ENCODE results near the gene GHRL.

GHRL gene

DNA sequence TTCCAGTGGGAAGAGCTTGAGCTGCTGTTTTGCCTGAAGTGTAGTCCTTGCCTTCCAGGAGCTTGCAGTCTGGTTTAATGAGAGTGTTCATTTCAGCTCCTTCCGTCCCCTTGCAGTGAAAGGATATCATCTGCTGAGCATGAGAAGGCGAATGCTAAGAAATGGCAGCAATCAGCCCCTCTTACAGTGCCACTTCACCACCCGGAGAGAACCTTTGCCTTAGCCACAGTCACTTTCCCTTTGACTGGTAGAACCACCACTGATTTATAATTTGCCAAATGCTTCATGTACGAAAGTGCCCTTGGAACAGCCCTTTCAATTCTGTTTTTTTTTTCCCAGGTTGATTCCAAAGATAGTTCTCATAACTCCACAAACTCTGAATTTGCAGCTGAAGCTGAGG lies 32.9 kb downstream of the GHRL start:
- H3K4me3 Mint-ChIP-seq, result no peak overlapping the region
- H3K9me3 Mint-ChIP-seq, result no peaks in the 10 kb centered on the region
- H3K27me3 Mint-ChIP-seq, result no peaks in the 10 kb centered on the region
- peaks cover 67% of the 10 kb centered on the region for H3K4me1 Mint-ChIP-seq
- H3K27ac Mint-ChIP-seq, result peak overlapping the region; percentile 69
- peaks cover 71% of the 10 kb centered on the region for H3K36me3 Mint-ChIP-seq
- ATAC-seq, result no peak

DNA sequence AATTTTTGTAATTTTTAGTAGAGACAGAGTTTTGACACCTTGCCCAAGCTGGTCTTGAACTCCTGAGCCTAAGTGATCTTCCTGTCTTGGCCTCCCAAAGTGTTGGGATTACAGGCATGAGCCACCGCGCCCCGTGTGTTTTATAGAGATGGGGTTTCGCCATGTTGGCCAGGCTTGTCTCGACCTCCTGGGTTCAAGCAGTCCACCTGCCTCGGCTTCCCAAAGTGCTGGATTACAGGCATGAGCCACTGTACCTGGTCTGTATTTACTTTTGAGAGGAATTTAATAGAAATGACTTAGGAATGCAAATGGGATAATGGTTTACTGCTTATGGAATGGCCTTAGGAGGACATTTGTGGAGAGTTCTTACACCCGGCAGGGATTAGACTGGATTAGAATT lies 33.7 kb downstream of the GHRL start:
- H3K36me3 Mint-ChIP-seq, result peaks cover 71% of the 10 kb centered on the region
- H3K4me3 Mint-ChIP-seq, result no peak overlapping the region
- H3K27ac Mint-ChIP-seq, result peak overlapping the region; percentile 69
- H3K27me3 Mint-ChIP-seq, result no peaks in the 10 kb centered on the region
- no peaks in the 10 kb centered on the region for H3K9me3 Mint-ChIP-seq
- peaks cover 70% of the 10 kb centered on the region for H3K4me1 Mint-ChIP-seq
- ATAC-seq, result no peak

DNA sequence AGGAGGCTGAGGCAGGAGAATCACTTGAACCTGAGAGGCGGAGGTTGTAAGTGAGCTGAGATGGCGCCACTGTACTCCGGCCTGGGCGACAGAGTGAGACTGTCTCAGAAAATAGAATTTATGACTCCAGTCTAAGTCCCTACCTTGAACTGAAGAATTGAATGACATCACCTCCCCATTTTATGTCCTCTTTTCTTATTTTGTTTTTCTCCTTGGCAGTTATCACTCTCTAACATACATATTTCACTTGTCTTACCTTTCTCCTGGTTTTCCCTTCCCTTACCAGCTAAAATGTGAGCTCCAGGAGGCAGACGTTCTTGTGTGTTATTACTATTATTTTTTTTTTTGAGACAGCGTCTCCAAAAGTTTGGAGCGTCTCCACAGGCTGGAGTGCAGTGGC lies 36.9 kb downstream of the GHRL start:
- no peak for ATAC-seq
- no peak overlapping the region for H3K4me3 Mint-ChIP-seq
- H3K36me3 Mint-ChIP-seq, result peaks cover 67% of the 10 kb centered on the region
- peak overlapping the region; percentile 23 for H3K27ac Mint-ChIP-seq
- no peaks in the 10 kb centered on the region for H3K27me3 Mint-ChIP-seq
- peaks cover 70% of the 10 kb centered on the region for H3K4me1 Mint-ChIP-seq
- H3K9me3 Mint-ChIP-seq, result no peaks in the 10 kb centered on the region

DNA sequence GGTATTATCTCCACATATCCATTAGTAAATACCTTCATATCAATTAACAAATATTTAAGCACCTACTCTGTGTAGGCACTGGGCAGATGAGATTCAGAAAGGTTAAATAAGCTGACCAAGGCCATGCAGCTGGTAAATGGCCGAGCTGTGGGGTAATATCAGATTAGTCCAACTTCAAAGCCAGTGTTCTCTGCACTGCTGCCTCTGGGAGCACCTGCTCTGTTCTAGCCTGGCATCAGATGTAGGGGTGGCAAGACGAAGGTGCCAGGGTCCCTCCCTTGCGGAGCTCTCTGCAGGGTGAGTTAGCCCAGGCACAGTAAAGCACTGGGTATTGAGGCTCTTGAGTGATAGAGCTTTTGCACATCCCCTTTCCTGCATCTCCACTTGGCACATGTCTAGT lies 39.0 kb downstream of the GHRL start:
- no peak for ATAC-seq
- H3K4me1 Mint-ChIP-seq, result peaks cover 75% of the 10 kb centered on the region
- no peaks in the 10 kb centered on the region for H3K27me3 Mint-ChIP-seq
- H3K9me3 Mint-ChIP-seq, result no peaks in the 10 kb centered on the region
- peak overlapping the region; percentile 23 for H3K27ac Mint-ChIP-seq
- H3K4me3 Mint-ChIP-seq, result no peak overlapping the region
- H3K36me3 Mint-ChIP-seq, result peaks cover 65% of the 10 kb centered on the region

DNA sequence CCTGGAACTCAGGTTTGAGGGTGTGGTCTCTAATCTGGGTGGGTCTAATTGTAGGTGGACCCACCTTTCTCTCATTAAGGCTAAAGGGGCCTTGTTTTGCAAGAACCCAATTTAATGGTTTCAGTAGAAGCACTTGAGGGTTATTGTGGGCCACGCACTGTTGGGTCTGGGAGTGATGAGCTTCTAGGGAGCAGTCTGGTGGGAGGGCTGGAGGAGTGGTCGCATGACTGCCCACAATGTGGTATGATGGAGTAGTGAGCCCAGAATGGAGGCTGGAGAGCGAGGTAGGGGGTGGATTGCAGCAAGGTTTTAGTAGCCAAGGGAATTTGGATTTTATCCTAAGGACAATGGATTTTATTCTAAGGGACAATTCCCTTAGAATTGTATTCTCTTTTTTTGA lies 41.7 kb downstream of the GHRL start:
- no peak for ATAC-seq
- Mint-ChIP-seq H3K27ac (peak overlapping the region; percentile 82), H3K4me1 (peaks cover 72% of the 10 kb centered on the region), H3K4me3 (peak overlapping the region; percentile 97), H3K27me3 (no peaks in the 10 kb centered on the region), H3K9me3 (peaks cover 3% of the 10 kb centered on the region), H3K36me3 (peaks cover 60% of the 10 kb centered on the region)

DNA sequence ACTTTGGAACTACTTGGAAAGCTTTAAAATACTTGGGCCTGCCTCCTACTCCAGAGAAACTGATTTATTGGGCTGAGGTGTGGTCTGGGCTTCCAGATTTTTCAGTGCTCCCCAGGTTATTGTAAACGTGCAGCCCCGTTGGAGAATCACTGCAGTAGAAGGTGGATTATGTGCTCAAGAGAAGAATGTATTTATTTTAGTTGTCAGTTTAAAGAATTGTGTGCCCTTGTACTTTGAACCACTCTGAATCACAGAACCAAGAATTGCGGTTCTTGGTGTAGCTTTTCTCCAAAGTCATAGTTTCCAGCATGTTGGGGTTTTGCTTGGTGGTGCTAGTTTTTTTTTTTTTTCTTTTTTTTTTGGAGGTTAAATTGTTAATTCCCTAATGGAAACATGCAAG lies 42.9 kb downstream of the GHRL start:
- peaks cover 63% of the 10 kb centered on the region for H3K4me1 Mint-ChIP-seq
- peaks cover 7% of the 10 kb centered on the region for H3K9me3 Mint-ChIP-seq
- H3K36me3 Mint-ChIP-seq, result peaks cover 63% of the 10 kb centered on the region
- no peaks in the 10 kb centered on the region for H3K27me3 Mint-ChIP-seq
- peak overlapping the region; percentile 82 for H3K27ac Mint-ChIP-seq
- ATAC-seq, result no peak
- H3K4me3 Mint-ChIP-seq, result peak overlapping the region; percentile 97

DNA sequence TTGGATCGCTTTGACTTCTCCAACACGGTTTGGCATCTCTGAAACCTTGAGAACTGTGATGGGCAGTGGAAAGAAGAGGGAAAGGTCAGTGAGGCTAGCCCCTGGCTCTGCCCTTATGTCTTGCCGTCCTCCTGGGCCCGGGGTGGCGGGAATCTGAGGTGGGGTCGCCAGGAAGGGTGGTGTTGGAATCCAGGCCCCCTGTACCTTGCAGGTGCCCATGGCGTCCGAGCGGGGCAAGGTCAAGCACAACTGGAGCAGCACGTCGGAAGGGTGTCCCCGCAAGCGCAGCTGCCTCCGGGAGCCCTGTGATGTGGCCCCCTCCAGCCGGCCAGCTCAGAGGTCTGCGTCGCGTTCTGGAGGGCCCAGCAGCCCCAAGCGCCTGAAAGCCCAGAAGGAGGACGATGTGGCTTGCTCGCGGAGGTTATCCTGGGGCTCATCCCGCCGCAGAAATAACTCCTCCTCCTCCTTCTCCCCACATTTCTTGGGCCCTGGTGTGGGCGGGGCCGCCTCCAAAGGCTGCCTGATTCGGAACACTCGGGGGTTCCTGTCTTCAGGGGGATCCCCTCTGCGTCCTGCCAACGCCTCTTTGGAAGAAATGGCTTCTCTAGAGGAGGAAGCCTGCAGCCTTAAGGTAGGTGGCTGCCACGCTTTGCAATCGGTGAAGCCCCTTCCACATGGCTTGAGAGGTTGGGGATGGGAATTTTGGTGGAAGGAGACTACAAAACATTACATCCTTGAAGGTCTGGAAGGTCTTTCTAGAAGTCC lies 43.6 kb downstream of the GHRL start:
- ATAC-seq, result no peak
- H3K4me3 Mint-ChIP-seq, result peak overlapping the region; percentile 97
- H3K4me1 Mint-ChIP-seq, result peaks cover 57% of the 10 kb centered on the region
- H3K36me3 Mint-ChIP-seq, result peaks cover 63% of the 10 kb centered on the region
- H3K27ac Mint-ChIP-seq, result peak overlapping the region; percentile 82
- peaks cover 11% of the 10 kb centered on the region for H3K9me3 Mint-ChIP-seq
- no peaks in the 10 kb centered on the region for H3K27me3 Mint-ChIP-seq

DNA sequence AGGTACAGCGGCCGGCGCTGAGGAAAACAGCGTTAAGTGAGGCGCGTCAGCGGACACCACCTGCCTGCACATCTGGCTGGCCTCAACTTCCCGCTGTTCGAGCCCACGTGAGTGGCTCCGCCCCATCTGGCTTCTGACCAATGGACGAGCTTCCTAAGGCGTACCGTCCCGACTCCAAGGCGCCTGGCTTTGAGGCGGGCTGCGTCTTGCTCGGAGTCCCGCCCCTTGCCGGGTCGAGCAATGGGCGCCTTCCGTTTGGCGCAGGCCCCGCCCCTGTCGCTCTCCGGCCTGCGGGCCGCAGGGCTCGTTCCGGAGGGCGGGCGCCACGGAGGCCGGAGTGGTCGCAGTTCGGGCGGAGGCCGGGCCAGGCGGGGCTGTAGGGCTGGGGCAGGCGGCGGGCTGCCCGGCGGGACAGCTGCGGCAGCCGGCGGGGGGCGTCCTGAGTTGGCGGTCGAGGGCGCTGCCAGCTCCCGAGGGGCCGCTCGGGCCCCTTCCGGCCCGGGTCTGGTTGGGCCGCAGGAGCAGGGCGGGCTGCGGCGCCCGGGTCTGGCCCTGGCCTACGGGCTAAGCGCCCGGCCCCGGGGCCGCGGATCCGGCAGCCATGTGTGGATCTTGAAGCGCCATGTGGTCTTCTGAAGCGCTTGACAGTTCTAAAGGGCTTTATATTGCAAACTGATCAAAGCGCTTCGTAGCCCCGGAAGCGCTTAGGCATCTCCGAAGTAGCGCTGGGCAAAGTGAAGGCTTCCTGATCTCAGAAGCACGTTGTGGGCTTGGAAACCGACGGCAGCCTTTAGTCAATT lies 44.4 kb downstream of the GHRL start, which contains the start of gene TATDN2:
TSS of gene TATDN2 (plus strand) at position 276 of the 800 bp plus-strand sequence. CDS start 742 bp downstream, outside the sequence.
- Mint-ChIP-seq H3K36me3 (peaks cover 64% of the 10 kb centered on the region), H3K27me3 (no peaks in the 10 kb centered on the region), H3K27ac (peak within 1 kb of the TSS; percentile 82), H3K9me3 (peaks cover 13% of the 10 kb centered on the region), H3K4me3 (peak within 1 kb of the TSS; percentile 97), H3K4me1 (peaks cover 49% of the 10 kb centered on the region)
- ATAC-seq, result peak; percentile 99

DNA sequence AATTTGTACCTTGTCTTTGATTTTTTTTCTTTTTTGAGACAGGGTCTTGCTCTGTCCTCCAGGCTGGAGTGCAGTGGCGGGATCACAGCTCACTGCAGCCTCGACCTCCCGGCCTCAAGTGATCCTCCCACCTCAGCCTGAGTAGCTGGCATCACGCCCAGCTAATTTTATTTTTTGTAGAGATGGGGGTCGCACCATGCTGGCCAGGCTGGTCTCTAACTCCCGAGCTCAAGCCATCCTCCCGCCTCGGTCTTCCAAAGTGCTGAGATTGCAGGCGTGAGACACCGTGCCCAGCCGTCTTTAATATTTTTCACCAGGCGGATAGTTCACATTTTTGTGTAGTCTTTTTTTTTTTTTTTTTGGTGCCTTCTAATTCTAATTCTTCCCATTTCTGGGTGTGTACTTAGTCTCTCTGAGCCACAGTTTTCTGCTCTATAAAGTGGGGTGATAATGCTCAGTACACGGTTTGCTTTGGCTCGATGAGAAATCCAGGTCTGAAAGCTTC lies 45.0 kb downstream of the GHRL start:
- Mint-ChIP-seq H3K27ac (peak overlapping the region; percentile 82), H3K27me3 (no peaks in the 10 kb centered on the region), H3K4me1 (peaks cover 46% of the 10 kb centered on the region), H3K9me3 (peaks cover 13% of the 10 kb centered on the region), H3K4me3 (peak overlapping the region; percentile 97), H3K36me3 (peaks cover 64% of the 10 kb centered on the region)
- no peak for ATAC-seq

DNA sequence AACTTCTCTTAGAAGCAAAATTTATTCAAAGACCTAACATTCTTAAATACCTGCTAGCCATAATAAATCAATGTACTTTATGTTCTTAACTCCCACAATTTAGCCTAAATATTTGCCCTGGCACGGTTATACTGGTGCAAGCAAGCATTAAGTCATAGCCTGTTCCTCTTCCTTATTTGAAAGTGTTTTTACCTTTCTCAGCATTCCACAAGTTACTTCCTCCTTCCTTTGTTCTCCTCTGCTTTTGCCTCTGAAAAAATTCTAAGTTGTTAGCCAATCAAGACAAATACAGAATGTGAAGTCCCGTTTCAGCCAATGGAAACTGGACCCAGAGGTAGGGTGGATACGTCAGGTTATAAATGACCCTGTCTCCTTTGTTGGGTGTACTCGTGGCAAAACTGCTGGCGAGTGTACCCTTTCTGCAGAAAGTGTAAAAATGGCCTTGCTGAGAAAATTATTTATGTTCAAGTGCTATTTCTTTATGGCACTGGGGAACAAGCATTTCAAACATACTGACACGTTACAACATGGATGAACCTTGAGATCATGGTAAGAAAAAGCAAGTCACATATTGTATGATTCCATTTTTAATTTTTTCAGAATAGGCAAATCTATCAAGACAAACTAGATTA lies 47.5 kb downstream of the GHRL start:
- H3K27ac Mint-ChIP-seq, result no peak overlapping the region
- no peak overlapping the region for H3K4me3 Mint-ChIP-seq
- ATAC-seq, result no peak
- H3K27me3 Mint-ChIP-seq, result no peaks in the 10 kb centered on the region
- peaks cover 13% of the 10 kb centered on the region for H3K9me3 Mint-ChIP-seq
- peaks cover 38% of the 10 kb centered on the region for H3K4me1 Mint-ChIP-seq
- peaks cover 55% of the 10 kb centered on the region for H3K36me3 Mint-ChIP-seq

DNA sequence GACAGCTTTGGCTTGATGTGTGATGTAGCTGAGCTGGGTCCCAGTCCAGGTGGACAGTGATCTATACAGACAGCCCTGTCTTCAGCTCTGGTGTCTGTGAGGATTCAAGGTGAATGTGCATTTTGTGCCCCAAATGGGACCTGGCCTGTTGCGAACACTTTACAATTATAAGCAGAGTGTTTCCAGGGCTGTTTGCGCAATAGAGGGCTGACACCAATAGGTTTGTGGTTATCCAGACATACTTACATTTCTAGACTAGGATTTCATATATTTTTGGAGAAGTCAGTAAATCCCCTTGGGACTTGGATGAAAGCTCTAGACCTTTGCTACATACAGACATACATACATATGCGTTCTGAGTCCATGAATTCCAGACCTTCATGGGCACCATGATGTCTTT lies 48.7 kb downstream of the GHRL start:
- H3K27me3 Mint-ChIP-seq, result no peaks in the 10 kb centered on the region
- H3K4me1 Mint-ChIP-seq, result peaks cover 26% of the 10 kb centered on the region
- no peak for ATAC-seq
- no peak overlapping the region for H3K27ac Mint-ChIP-seq
- H3K9me3 Mint-ChIP-seq, result peaks cover 13% of the 10 kb centered on the region
- no peak overlapping the region for H3K4me3 Mint-ChIP-seq
- peaks cover 55% of the 10 kb centered on the region for H3K36me3 Mint-ChIP-seq

DNA sequence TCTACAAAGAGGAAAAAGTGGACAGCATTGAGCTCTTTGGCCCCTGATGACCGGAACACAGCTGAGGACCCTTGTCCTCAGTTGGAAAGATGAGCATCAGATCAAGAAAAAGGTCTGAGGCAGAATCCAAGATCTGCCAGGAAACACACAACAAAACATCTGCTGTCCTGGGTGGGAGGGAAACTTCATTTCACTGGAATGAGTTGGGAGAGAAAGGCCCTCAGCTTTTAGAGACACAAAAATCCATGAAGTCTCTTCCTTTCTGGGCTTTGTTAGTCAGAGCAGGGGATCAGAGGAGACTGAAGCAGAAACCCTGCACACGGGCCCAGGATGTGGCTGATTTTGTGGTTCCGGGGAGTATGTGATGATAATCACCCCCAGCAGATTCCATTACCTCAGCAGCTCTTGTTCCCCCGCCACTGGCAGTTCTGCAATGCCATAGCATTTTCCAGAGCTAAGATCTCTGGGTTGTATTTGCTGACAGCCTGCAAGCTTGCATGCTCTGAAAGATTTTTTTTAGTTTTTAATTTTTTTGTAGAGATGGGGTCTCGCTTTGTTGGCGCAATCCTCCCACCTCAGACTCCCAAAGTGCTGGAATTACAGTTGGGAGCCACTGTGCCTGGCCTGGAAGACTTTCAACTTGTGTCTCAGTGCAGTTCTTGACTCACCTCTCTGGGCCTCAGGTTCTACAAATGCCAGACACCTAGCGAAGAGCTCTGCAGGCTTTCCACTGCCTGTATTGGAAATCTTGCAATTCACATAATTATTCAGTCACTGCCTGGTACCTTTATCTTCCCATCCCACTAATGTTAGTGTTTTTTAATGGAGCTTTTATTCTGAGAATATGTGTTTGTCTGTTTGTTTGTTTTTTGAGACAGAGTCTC lies 50.3 kb downstream of the GHRL start:
- Mint-ChIP-seq H3K36me3 (peaks cover 71% of the 10 kb centered on the region), H3K27ac (peak overlapping the region; percentile 82), H3K9me3 (peaks cover 13% of the 10 kb centered on the region), H3K4me3 (no peak overlapping the region), H3K27me3 (no peaks in the 10 kb centered on the region), H3K4me1 (peaks cover 14% of the 10 kb centered on the region)
- ATAC-seq, result peak; percentile 84

DNA sequence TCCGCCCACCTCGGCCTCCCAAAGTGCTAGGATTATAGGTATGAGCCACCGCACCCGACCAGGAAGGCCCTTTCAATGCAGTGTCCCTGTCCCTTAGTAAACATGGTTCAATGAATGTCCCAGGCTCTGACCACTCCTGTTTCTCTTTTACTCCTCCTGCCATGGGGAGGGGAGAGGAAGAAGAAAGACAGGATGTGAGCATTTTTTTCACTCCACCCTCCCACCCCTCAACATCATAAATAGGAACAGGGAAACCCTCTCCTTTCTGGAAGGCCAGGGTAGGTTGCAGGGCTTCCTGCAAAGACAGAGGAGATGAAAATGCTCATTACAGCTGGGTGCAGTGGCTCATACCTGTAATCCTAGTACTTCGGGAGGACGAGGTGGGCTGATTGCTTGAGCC lies 51.9 kb downstream of the GHRL start:
- no peaks in the 10 kb centered on the region for H3K27me3 Mint-ChIP-seq
- ATAC-seq, result no peak
- peaks cover 13% of the 10 kb centered on the region for H3K4me1 Mint-ChIP-seq
- H3K27ac Mint-ChIP-seq, result no peak overlapping the region
- H3K36me3 Mint-ChIP-seq, result peaks cover 81% of the 10 kb centered on the region
- no peak overlapping the region for H3K4me3 Mint-ChIP-seq
- H3K9me3 Mint-ChIP-seq, result peaks cover 11% of the 10 kb centered on the region

DNA sequence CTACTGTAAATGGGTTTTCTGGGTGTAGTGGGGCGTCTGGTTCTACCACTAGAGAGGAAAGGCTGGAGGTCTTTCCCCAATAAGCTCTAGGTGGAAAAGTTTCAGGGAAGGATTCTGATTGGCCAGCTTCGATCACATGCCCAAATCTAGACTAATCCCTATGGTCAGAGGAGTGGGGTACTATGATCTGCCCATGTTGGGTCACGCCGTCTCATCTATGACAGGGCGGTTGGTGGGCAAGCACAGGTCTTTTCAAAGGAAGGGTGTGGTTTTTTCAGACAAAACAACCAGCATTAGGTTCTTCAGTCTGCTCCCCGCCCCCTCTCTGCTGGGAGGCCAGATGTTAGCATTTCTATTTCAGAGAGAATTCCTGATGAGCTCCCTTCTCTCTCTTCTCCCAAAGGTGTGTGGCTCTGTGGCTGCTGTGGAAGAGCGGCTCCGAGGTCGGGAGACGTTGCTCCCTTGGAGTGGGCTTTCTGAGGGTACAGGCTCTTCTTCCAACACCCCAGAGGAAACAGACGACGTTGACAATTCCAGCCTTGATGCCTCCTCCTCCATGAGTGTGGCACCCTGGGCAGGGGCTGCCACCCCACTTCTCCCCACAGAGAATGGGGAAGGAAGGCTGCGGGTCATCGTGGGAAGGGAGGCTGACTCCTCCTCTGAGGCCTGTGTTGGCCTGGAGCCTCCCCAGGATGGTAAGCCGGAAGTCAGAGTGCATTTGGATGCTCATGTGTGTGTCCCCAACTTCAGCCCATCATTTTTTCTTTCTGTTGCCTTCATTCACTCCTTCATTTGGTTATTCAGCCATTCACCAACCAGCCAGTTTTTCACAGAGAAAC lies 54.2 kb downstream of the GHRL start:
- Mint-ChIP-seq H3K4me1 (peaks cover 13% of the 10 kb centered on the region), H3K27me3 (no peaks in the 10 kb centered on the region), H3K9me3 (no peaks in the 10 kb centered on the region), H3K27ac (peak overlapping the region; percentile 30), H3K4me3 (no peak overlapping the region), H3K36me3 (peaks cover 70% of the 10 kb centered on the region)
- no peak for ATAC-seq

All from stimulated activated memory B cell treated with anti-CD40 and anti-IgM and Interleukin-4, amounts not matched to agents 10 μg/mL and 1 μg/mL and 100 μg/mL, for 72 hours (primary cell).